ENCODE results near the gene PPA1.

DNA sequence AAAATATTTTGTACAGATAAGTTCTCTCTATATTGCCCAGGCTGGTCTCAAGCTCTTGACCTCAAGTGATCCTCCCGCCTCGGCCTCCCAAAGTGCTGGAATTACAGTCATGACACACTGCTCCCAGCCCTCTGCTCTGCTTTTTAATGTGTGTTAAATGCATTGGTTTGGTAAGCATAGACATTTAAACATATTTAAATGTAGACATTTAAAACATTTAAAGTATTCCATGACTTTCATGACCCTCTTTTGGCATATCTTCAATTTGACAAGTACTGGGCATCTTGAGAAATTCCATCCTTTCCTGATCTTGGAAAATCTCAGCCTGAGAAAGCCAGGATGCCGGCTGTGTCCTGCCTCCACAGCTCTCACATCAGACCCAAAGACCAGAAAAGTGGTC is 57.7 kb downstream of the PPA1 start:
- TF ChIP-seq, protein P1, sequence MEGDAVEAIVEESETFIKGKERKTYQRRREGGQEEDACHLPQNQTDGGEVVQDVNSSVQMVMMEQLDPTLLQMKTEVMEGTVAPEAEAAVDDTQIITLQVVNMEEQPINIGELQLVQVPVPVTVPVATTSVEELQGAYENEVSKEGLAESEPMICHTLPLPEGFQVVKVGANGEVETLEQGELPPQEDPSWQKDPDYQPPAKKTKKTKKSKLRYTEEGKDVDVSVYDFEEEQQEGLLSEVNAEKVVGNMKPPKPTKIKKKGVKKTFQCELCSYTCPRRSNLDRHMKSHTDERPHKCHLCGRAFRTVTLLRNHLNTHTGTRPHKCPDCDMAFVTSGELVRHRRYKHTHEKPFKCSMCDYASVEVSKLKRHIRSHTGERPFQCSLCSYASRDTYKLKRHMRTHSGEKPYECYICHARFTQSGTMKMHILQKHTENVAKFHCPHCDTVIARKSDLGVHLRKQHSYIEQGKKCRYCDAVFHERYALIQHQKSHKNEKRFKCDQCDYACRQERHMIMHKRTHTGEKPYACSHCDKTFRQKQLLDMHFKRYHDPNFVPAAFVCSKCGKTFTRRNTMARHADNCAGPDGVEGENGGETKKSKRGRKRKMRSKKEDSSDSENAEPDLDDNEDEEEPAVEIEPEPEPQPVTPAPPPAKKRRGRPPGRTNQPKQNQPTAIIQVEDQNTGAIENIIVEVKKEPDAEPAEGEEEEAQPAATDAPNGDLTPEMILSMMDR (IDR thresholded peaks at IDR 0.05; ENCODE audit: low read length): no peak
- TF ChIP-seq EZH2 (IDR thresholded peaks at IDR 0.05; ENCODE audit: borderline replicate concordance, low read length): no peak

All from OCI-LY1 (cell line).